Activated CD4-positive, alpha-beta T cell treated with anti-CD3 and anti-CD28 coated beads for 36 hours (primary cell): ENCODE measurements around the gene CFAP107. TPM values are rescaled to one million over a fixed set of nuclear protein-coding genes. Genes with fewer than 3 reads are reported as not detected.
"Not testable (repeated sequence)": the region's sequence is repeated elsewhere in the genome, so short reads cannot be mapped to it uniquely, and the experiment has no call there.

Experiments
- ATAC-seq: fragments of 200-7000 bp; cut with Tn5 transposase; one replicate; pipeline ENCODE4 v1.10.0; 2021; ENCODE audit warnings: mild to moderate bottlenecking, moderate library complexity
- CTCF ChIA-PET: fragments of 350-600 bp; sonication (Branson Sonifier 250); formaldehyde crosslinking; loops from one replicate; lab custom pipeline; 2021; ENCODE audit warnings: antibody characterized with exemption; lab: Charles Lee
- POLR2A ChIA-PET: fragments of 350-600 bp; sonication (Branson Sonifier 250); formaldehyde crosslinking; loops from one replicate; lab custom pipeline; 2021; ENCODE audit warnings: antibody characterized with exemption, inconsistent platforms; lab: Charles Lee
- DNase-seq: peaks from one replicate; pipeline ENCODE4 v3.0.0-alpha.2; 2020
- H3K27ac Mint-ChIP-seq: one replicate; pipeline ENCODE4 v1.8.0; 2021; ENCODE audit warnings: mixed read lengths
- H3K27me3 Mint-ChIP-seq: one replicate; pipeline ENCODE4 v1.8.0; 2021; ENCODE audit warnings: mixed read lengths
- H3K36me3 Mint-ChIP-seq: one replicate; pipeline ENCODE4 v1.8.0; 2021; ENCODE audit warnings: low read depth, mixed read lengths
- H3K4me1 Mint-ChIP-seq: one replicate; pipeline ENCODE4 v1.8.0; 2021; ENCODE audit warnings: mixed read lengths
- H3K4me3 Mint-ChIP-seq: one replicate; pipeline ENCODE4 v1.8.0; 2021; ENCODE audit warnings: mild to moderate bottlenecking, moderate library complexity, mixed read lengths
- H3K9me3 Mint-ChIP-seq: one replicate; pipeline ENCODE4 v1.8.0; 2021; ENCODE audit warnings: low read depth, mixed read lengths
- intact Hi-C, 2 experiments: fragments of 100-400 bp; cut with DNase I in 1 of 2; cut with micrococcal nuclease in 1 of 2; formaldehyde crosslinking; loops; one replicate each; pipeline versions ENCODE4 v1.14.2 to v1.15.1; 2022 to 2024; cut with DNase I, micrococcal nuclease
- total RNA-seq, 2 experiments: library from RNA; stranded (reverse); gene quantifications; one replicate each; pipeline ENCODE4 v1.2.3, GENCODE V29; 2021

Gene CFAP107
- total RNA-seq, 2 experiments from 2014 or later = not detected

- no peak overlapping the region for H3K27ac Mint-ChIP-seq
- DNase-seq (no peak), ATAC-seq (no peak)
- no peaks in the 10 kb centered on the region for H3K4me1 Mint-ChIP-seq
- ChIA-PET POLR2A (no interaction called here), CTCF (no interaction called here)
- intact Hi-C loops = no loop called here
- no peak overlapping the region for H3K4me3 Mint-ChIP-seq
- peaks cover 21% of the 10 kb centered on the region for H3K27me3 Mint-ChIP-seq
- H3K9me3 Mint-ChIP-seq = no peaks in the 10 kb centered on the region
- H3K36me3 Mint-ChIP-seq = no peaks in the 10 kb centered on the region
Measured at GRCh38 chr1:12769031-12769430, 23.0 kb downstream of the CFAP107 start.

- Mint-ChIP-seq H3K4me3 (no peak overlapping the region), H3K4me1 (no peaks in the 10 kb centered on the region), H3K9me3 (no peaks in the 10 kb centered on the region), H3K27me3 (peaks cover 21% of the 10 kb centered on the region), H3K36me3 (no peaks in the 10 kb centered on the region), H3K27ac (no peak overlapping the region)
- POLR2A ChIA-PET = no interaction called here
- intact Hi-C loops = no loop called here
- CTCF ChIA-PET = interaction anchor here (0.6 kb wide), 1 partner anchor 47 kb away, joined by 3 read pairs; no protein-coding TSS in a partner anchor
- no peak for DNase-seq
- ATAC-seq = no peak
Measured at GRCh38 chr1:12769976-12770505, 24.0 kb downstream of the CFAP107 start.

GRCh38 chr1:12770620-12771019, 24.6 kb downstream of the CFAP107 start:
- H3K4me3 Mint-ChIP-seq = no peak overlapping the region
- H3K4me1 Mint-ChIP-seq = no peaks in the 10 kb centered on the region
- intact Hi-C loops = no loop called here
- POLR2A ChIA-PET = no interaction called here
- DNase-seq (no peak), ATAC-seq (no peak)
- no peaks in the 10 kb centered on the region for H3K9me3 Mint-ChIP-seq
- CTCF ChIA-PET = interaction anchor here (0.6 to 0.9 kb wide), 2 partner anchors 47 to 111 kb away, joined by 3 read pairs; no protein-coding TSS in a partner anchor
- H3K27me3 Mint-ChIP-seq = peaks cover 21% of the 10 kb centered on the region
- no peaks in the 10 kb centered on the region for H3K36me3 Mint-ChIP-seq
- no peak overlapping the region for H3K27ac Mint-ChIP-seq

- no peak overlapping the region for H3K4me3 Mint-ChIP-seq
- DNase-seq = no peak
- no peak for ATAC-seq
- H3K27me3 Mint-ChIP-seq = peaks cover 21% of the 10 kb centered on the region
- intact Hi-C loops = no loop called here
- H3K36me3 Mint-ChIP-seq = no peaks in the 10 kb centered on the region
- no peak overlapping the region for H3K27ac Mint-ChIP-seq
- no peaks in the 10 kb centered on the region for H3K9me3 Mint-ChIP-seq
- CTCF ChIA-PET = interaction anchor here (0.9 kb wide), 1 partner anchor 112 kb away, joined by 3 read pairs; no protein-coding TSS in a partner anchor
- POLR2A ChIA-PET = no interaction called here
- no peaks in the 10 kb centered on the region for H3K4me1 Mint-ChIP-seq
Measured at GRCh38 chr1:12771186-12771585, 25.2 kb downstream of the CFAP107 start.

GRCh38 chr1:12772520-12772919, 26.5 kb downstream of the CFAP107 start:
- no peaks in the 10 kb centered on the region for H3K9me3 Mint-ChIP-seq
- H3K4me1 Mint-ChIP-seq = no peaks in the 10 kb centered on the region
- DNase-seq = no peak
- CTCF ChIA-PET = no interaction called here
- H3K27me3 Mint-ChIP-seq = peaks cover 20% of the 10 kb centered on the region
- POLR2A ChIA-PET = no interaction called here
- no peak overlapping the region for H3K4me3 Mint-ChIP-seq
- ATAC-seq = no peak
- H3K27ac Mint-ChIP-seq = no peak overlapping the region
- no peaks in the 10 kb centered on the region for H3K36me3 Mint-ChIP-seq
- intact Hi-C loops = no loop called here

GRCh38 chr1:12773438-12773837, 27.4 kb downstream of the CFAP107 start, which contains the start of gene PRAMEF12:
Gene PRAMEF12, plus strand, starts transcription at chr1:12773738. Its CDS starts 1,130 bp downstream, at chr1:12774868.
- ATAC-seq (no peak), DNase-seq (no peak)
- Mint-ChIP-seq H3K4me1 (no peaks in the 10 kb centered on the region), H3K27me3 (peaks cover 17% of the 10 kb centered on the region), H3K4me3 (no peak within 1 kb of the TSS), H3K36me3 (no peaks in the 10 kb centered on the region), H3K27ac (no peak within 1 kb of the TSS), H3K9me3 (no peaks in the 10 kb centered on the region)
- POLR2A ChIA-PET = no interaction called here
- intact Hi-C loops = no loop called here
- CTCF ChIA-PET = interaction anchor here (0.6 kb wide), 1 partner anchor 305 kb away, joined by 3 read pairs; no protein-coding TSS in a partner anchor

GRCh38 chr1:12774801-12775345, 28.9 kb downstream of the CFAP107 start:
- Mint-ChIP-seq H3K4me1 (no peaks in the 10 kb centered on the region), H3K36me3 (no peaks in the 10 kb centered on the region), H3K4me3 (no peak overlapping the region), H3K9me3 (no peaks in the 10 kb centered on the region), H3K27me3 (peaks cover 19% of the 10 kb centered on the region), H3K27ac (no peak overlapping the region)
- intact Hi-C loops = no loop called here
- POLR2A ChIA-PET = no interaction called here
- no peak for ATAC-seq
- DNase-seq = no peak
- CTCF ChIA-PET = no interaction called here

- DNase-seq (no peak), ATAC-seq (no peak)
- intact Hi-C loops = no loop called here
- CTCF ChIA-PET = no interaction called here
- Mint-ChIP-seq H3K4me1 (no peaks in the 10 kb centered on the region), H3K27ac (no peak overlapping the region), H3K4me3 (no peak overlapping the region), H3K27me3 (peaks cover 14% of the 10 kb centered on the region), H3K9me3 (no peaks in the 10 kb centered on the region), H3K36me3 (no peaks in the 10 kb centered on the region)
- POLR2A ChIA-PET = no interaction called here
Measured at GRCh38 chr1:12775443-12775842, 29.4 kb downstream of the CFAP107 start.

GRCh38 chr1:12776801-12777557, 31.0 kb downstream of the CFAP107 start:
- Mint-ChIP-seq H3K9me3 (no peaks in the 10 kb centered on the region), H3K36me3 (no peaks in the 10 kb centered on the region), H3K4me1 (no peaks in the 10 kb centered on the region), H3K27ac (no peak overlapping the region), H3K4me3 (no peak overlapping the region), H3K27me3 (peaks cover 14% of the 10 kb centered on the region)
- DNase-seq (no peak), ATAC-seq (no peak)
- POLR2A ChIA-PET = no interaction called here
- CTCF ChIA-PET = interaction anchor here (0.6 kb wide), 1 partner anchor 450 kb away, joined by 3 read pairs; no protein-coding TSS in a partner anchor
- intact Hi-C loops = no loop called here

GRCh38 chr1:12778061-12778460, 32.1 kb downstream of the CFAP107 start:
- intact Hi-C loops = no loop called here
- ChIA-PET POLR2A (no interaction called here), CTCF (interaction anchor here (0.6 kb wide), 1 partner anchor 19 kb away, joined by 3 read pairs; no protein-coding TSS in a partner anchor)
- ATAC-seq (no peak), DNase-seq (no peak)
- peaks cover 12% of the 10 kb centered on the region for H3K27me3 Mint-ChIP-seq
- no peak overlapping the region for H3K4me3 Mint-ChIP-seq
- peaks cover 1% of the 10 kb centered on the region for H3K9me3 Mint-ChIP-seq
- H3K27ac Mint-ChIP-seq = no peak overlapping the region
- no peaks in the 10 kb centered on the region for H3K36me3 Mint-ChIP-seq
- no peaks in the 10 kb centered on the region for H3K4me1 Mint-ChIP-seq

- ATAC-seq (no peak), DNase-seq (no peak)
- ChIA-PET POLR2A (no interaction called here), CTCF (no interaction called here)
- H3K4me1 Mint-ChIP-seq = no peaks in the 10 kb centered on the region
- H3K9me3 Mint-ChIP-seq = peaks cover 7% of the 10 kb centered on the region
- H3K27me3 Mint-ChIP-seq = peaks cover 10% of the 10 kb centered on the region
- no peaks in the 10 kb centered on the region for H3K36me3 Mint-ChIP-seq
- no peak overlapping the region for H3K27ac Mint-ChIP-seq
- no peak overlapping the region for H3K4me3 Mint-ChIP-seq
- intact Hi-C loops = no loop called here
Measured at GRCh38 chr1:12778907-12779306, 32.9 kb downstream of the CFAP107 start.

GRCh38 chr1:12781488-12781887, 35.5 kb downstream of the CFAP107 start:
- POLR2A ChIA-PET, H3K4me1 Mint-ChIP-seq, intact Hi-C loops, H3K27me3 Mint-ChIP-seq, DNase-seq, H3K27ac Mint-ChIP-seq, H3K36me3 Mint-ChIP-seq, ATAC-seq, CTCF ChIA-PET, H3K4me3 Mint-ChIP-seq: not testable (repeated sequence)
- peaks cover 18% of the 10 kb centered on the region for H3K9me3 Mint-ChIP-seq
